HG03469 (cell line): ENCODE results near the gene MARK1.

Experiments used
- ATAC-seq: cut with Tn5 transposase; IDR thresholded peaks from one replicate; pipeline ENCODE4 v1.9.1; 2021; ENCODE audit warnings: mild to moderate bottlenecking, moderate library complexity, moderate number of reproducible peaks; ENCODE audit not compliant: unreplicated experiment

Gene MARK1

GRCh38 chr1:220528679-220529501, 954 bp downstream of the MARK1 start:
- ATAC-seq: no peak

GRCh38 chr1:220529521-220530020, 1.6 kb downstream of the MARK1 start:
- ATAC-seq: no peak

GRCh38 chr1:220533504-220534109, 5.7 kb downstream of the MARK1 start:
- no peak for ATAC-seq

GRCh38 chr1:220544901-220545303, 17.0 kb downstream of the MARK1 start:
- ATAC-seq: no peak

GRCh38 chr1:220550811-220551399, 23.0 kb downstream of the MARK1 start:
- no peak for ATAC-seq

- no peak for ATAC-seq
Measured at GRCh38 chr1:220551718-220552117, 23.8 kb downstream of the MARK1 start.

GRCh38 chr1:220552672-220553260, 24.8 kb downstream of the MARK1 start:
- ATAC-seq: no peak

- ATAC-seq: no peak
Measured at GRCh38 chr1:220556641-220557040, 28.7 kb downstream of the MARK1 start.

- no peak for ATAC-seq
Measured at GRCh38 chr1:220563564-220563963, 35.6 kb downstream of the MARK1 start.

GRCh38 chr1:220564216-220564615, 36.3 kb downstream of the MARK1 start:
- no peak for ATAC-seq

GRCh38 chr1:220565670-220566069, 37.7 kb downstream of the MARK1 start:
- ATAC-seq: no peak

- ATAC-seq: no peak
Measured at GRCh38 chr1:220566869-220567268, 38.9 kb downstream of the MARK1 start.

GRCh38 chr1:220572416-220572815, 44.5 kb downstream of the MARK1 start:
- no peak for ATAC-seq

- no peak for ATAC-seq
Measured at GRCh38 chr1:220573836-220574235, 45.9 kb downstream of the MARK1 start.

GRCh38 chr1:220575718-220576497, 48.0 kb downstream of the MARK1 start:
- ATAC-seq: no peak

GRCh38 chr1:220577926-220578325, 50.0 kb downstream of the MARK1 start:
- no peak for ATAC-seq

- no peak for ATAC-seq
Measured at GRCh38 chr1:220579317-220579716, 51.4 kb downstream of the MARK1 start.

GRCh38 chr1:220592714-220593113, 64.8 kb downstream of the MARK1 start:
- ATAC-seq: no peak

GRCh38 chr1:220594356-220594755, 66.4 kb downstream of the MARK1 start:
- no peak for ATAC-seq

- no peak for ATAC-seq
Measured at GRCh38 chr1:220595179-220595578, 67.2 kb downstream of the MARK1 start.

- no peak for ATAC-seq
Measured at GRCh38 chr1:220604926-220605325, 77.0 kb downstream of the MARK1 start.
